Glutamatergic neuron (in vitro differentiated cells): ENCODE results near the gene LTBR. TPM values are rescaled to one million over a fixed set of nuclear protein-coding genes. Genes with fewer than 3 reads are reported as not detected.
A peak's percentile ranks its signal among the peaks of the same experiment; 100 is the strongest.

Experiments
- DNase-seq: peaks from one replicate; pipeline ENCODE4 v3.0.0; 2022
- H3K27ac Mint-ChIP-seq: one replicate; pipeline ENCODE4 v1.8.0; 2020; ENCODE audit warnings: mild to moderate bottlenecking, mixed read lengths, inconsistent platforms; ENCODE audit not compliant: unreplicated experiment
- H3K27me3 Mint-ChIP-seq: one replicate; pipeline ENCODE4 v1.8.0; 2020; ENCODE audit warnings: mild to moderate bottlenecking, moderate library complexity, mixed read lengths, inconsistent platforms; ENCODE audit not compliant: unreplicated experiment
- H3K36me3 Mint-ChIP-seq: one replicate; pipeline ENCODE4 v1.8.0; 2020; ENCODE audit warnings: mild to moderate bottlenecking, mixed read lengths, inconsistent platforms; ENCODE audit not compliant: unreplicated experiment
- H3K4me1 Mint-ChIP-seq: one replicate; pipeline ENCODE4 v1.8.0; 2020; ENCODE audit warnings: mild to moderate bottlenecking, low read depth, mixed read lengths, inconsistent platforms; ENCODE audit not compliant: unreplicated experiment
- H3K4me3 Mint-ChIP-seq: one replicate; pipeline ENCODE4 v1.8.0; 2020; ENCODE audit warnings: mild to moderate bottlenecking, mixed read lengths, inconsistent platforms; ENCODE audit not compliant: unreplicated experiment
- H3K9me3 Mint-ChIP-seq: one replicate; pipeline ENCODE4 v1.8.0; 2020; ENCODE audit warnings: mild to moderate bottlenecking, moderate library complexity, mixed read lengths, inconsistent platforms; ENCODE audit not compliant: unreplicated experiment
- CTCF ChIP-seq: fragments of 200-600 bp; sonication (generic); IDR thresholded peaks from one replicate; pipeline ENCODE4 v1.5.0; 2021; ENCODE audit not compliant: partially characterized antibody, unreplicated experiment
- total RNA-seq: library from RNA; stranded (reverse); fragmentation: NEBNext Ultra II Directional; extraction: Animal tissue kit (Norgen Biotek cat#: 25700); gene quantifications from one replicate; pipeline ENCODE4 v1.2.1, GENCODE V29; 2021; ENCODE audit not compliant: unreplicated experiment

LTBR gene
- total RNA-seq, 1 donor from 2014 or later = not detected

GRCh38 chr12:6404390-6404789, 20.4 kb downstream of the LTBR start:
- Mint-ChIP-seq H3K4me3 (no peak overlapping the region), H3K27ac (no peak overlapping the region), H3K9me3 (no peaks in the 10 kb centered on the region), H3K36me3 (no peaks in the 10 kb centered on the region), H3K4me1 (no peaks in the 10 kb centered on the region), H3K27me3 (peaks cover 2% of the 10 kb centered on the region)
- no peak for TF ChIP-seq CTCF
- DNase-seq = no peak

DNA sequence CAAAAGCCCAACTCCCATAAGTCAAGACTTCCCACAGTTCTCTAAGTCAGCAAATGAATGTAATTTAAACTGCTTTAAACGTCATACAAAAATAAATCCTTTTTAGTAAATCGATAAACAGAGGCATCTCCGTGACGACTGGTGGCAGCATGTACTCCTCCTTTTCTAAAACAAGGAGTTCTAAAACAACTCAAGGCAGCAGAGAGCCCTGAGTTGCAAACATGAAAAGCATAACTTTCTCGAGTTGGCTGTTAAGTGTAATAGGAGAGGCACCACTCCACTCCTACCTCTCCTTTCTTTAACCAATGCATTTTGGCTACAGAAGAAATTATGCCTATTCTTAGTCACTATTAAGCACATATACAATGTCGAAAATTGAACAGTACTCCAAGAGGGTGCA, 22.0 kb downstream of the LTBR start:
- TF ChIP-seq CTCF = no peak
- Mint-ChIP-seq H3K4me3 (no peak overlapping the region), H3K4me1 (no peaks in the 10 kb centered on the region), H3K36me3 (no peaks in the 10 kb centered on the region), H3K27ac (no peak overlapping the region), H3K9me3 (no peaks in the 10 kb centered on the region), H3K27me3 (peaks cover 2% of the 10 kb centered on the region)
- DNase-seq = no peak

DNA sequence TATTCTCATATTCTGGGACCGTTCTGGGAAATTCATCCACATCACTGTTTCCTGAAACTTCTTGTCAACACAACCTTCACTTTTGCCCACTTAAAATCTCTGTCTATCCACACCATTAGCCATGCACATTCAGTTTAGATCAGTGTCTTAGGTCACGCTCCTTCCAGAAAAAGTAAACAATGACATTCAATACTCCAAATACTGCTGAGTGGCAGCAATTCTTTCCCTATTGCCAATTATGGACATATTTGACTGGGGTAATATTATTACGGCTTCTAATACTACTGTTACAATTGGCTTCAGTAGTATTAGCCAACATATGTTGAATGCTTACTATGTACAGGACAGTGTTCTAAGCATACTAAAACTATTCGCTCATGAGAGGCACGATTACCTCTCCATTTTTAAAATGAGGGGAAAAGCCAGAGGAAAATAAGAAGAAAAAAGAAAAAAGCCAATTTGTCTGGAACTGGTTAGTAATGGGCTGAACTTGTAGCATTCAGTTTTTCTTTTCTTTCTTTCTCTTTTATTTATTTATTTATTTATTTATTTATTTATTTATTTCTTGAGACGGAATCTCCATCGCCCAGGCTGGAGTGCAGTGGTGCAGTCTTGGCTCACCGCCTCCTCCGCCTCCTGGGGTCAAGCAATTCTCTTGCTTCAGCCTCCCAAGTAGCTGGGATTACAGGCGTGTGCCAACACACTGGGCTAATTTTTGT, 23.4 kb downstream of the LTBR start:
- no peaks in the 10 kb centered on the region for H3K9me3 Mint-ChIP-seq
- no peaks in the 10 kb centered on the region for H3K4me1 Mint-ChIP-seq
- H3K4me3 Mint-ChIP-seq = no peak overlapping the region
- no peaks in the 10 kb centered on the region for H3K36me3 Mint-ChIP-seq
- no peak for TF ChIP-seq CTCF
- H3K27me3 Mint-ChIP-seq = peaks cover 2% of the 10 kb centered on the region
- DNase-seq = no peak
- no peak overlapping the region for H3K27ac Mint-ChIP-seq

DNA sequence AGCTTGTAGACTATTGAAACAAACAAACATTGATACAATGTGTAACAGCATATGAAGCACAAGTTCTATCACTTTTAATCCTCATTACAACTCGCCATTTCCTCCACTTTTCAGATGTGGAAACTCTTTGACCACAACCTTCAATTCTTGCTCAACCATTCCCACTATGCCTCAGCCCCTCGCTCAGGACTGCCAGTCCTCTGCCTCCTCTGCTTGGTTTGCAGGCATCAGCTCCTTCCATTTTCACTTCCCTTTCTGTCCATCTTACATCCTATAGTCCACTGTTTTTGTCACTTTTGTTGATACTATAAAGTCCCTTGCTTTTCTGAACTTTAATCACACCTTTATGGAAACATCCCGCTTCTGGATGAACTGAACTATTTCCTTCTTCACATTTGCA, 32.6 kb downstream of the LTBR start:
- Mint-ChIP-seq H3K27me3 (no peaks in the 10 kb centered on the region), H3K27ac (no peak overlapping the region), H3K9me3 (no peaks in the 10 kb centered on the region), H3K36me3 (peaks cover 7% of the 10 kb centered on the region), H3K4me1 (no peaks in the 10 kb centered on the region), H3K4me3 (no peak overlapping the region)
- TF ChIP-seq CTCF = no peak
- DNase-seq = no peak

- DNase-seq = no peak
- peaks cover 7% of the 10 kb centered on the region for H3K36me3 Mint-ChIP-seq
- H3K27ac Mint-ChIP-seq = peak overlapping the region; percentile 15
- no peaks in the 10 kb centered on the region for H3K4me1 Mint-ChIP-seq
- no peaks in the 10 kb centered on the region for H3K9me3 Mint-ChIP-seq
- no peak for TF ChIP-seq CTCF
- no peak overlapping the region for H3K4me3 Mint-ChIP-seq
- H3K27me3 Mint-ChIP-seq = no peaks in the 10 kb centered on the region
Observed at GRCh38 chr12:6418796-6419195, 34.8 kb downstream of the LTBR start.
